SK-N-SH (cell line): ENCODE results near the gene POC1B.

Experiments used
- CTCF ChIP-seq: fragments of 200-600 bp; sonication (generic); IDR thresholded peaks from 2 replicates; pipeline ENCODE4 v1.6.1; 2017; ENCODE audit warnings: antibody characterized with exemption, mild to moderate bottlenecking, moderate library complexity
- EP300 ChIP-seq, 2 experiments: IDR thresholded peaks; 2 replicates each; pipeline versions ENCODE4 v1.4.0 to v1.6.1; 2012; ENCODE audit warnings: borderline replicate concordance in 1 of 2, low read depth in 1 of 2, low read length in 1 of 2
- JUND ChIP-seq: IDR thresholded peaks from 2 replicates; pipeline ENCODE4 v1.4.0; 2012
- RAD21 ChIP-seq: IDR thresholded peaks from 2 replicates; pipeline ENCODE4 v1.6.1; 2012; ENCODE audit warnings: mild to moderate bottlenecking, low read length
- SIN3A ChIP-seq: IDR thresholded peaks from 2 replicates; pipeline ENCODE4 v1.6.1; 2012; ENCODE audit warnings: low read depth, mild to moderate bottlenecking, low read length, moderate library complexity, borderline replicate concordance
- TF ChIP-seq, protein P1 (sequence below): IDR thresholded peaks from 2 replicates; pipeline ENCODE4 v1.6.1; 2012; ENCODE audit warnings: mild to moderate bottlenecking, low read depth, low read length, moderate library complexity

DNA sequence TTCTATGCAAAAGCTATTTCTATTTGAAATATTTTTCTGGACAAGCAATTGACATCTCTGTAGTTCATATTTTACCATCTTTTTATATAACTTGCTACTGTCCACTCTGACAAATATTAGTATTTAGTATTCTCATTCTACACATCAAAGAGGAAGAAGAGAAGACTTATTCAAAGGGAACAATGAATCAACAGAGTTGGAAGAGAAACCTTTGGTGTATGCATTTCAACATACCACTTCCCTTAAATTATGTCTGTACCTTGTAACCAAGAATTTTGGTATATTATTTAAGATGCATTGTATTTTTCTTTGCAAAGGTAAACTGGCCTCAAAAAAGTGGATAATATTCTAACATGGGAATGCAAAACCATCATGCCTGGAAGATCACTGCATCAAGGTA lies 101.5 kb downstream of the POC1B start:
- TF ChIP-seq JUND (no peak), EP300 (IDR thresholded peaks at IDR 0.05; ENCODE audit: borderline replicate concordance in 1 of 2, low read depth in 1 of 2, low read length in 1 of 2) (no peak), SIN3A (no peak), CTCF (no peak), RAD21 (no peak)
- TF ChIP-seq, protein P1, sequence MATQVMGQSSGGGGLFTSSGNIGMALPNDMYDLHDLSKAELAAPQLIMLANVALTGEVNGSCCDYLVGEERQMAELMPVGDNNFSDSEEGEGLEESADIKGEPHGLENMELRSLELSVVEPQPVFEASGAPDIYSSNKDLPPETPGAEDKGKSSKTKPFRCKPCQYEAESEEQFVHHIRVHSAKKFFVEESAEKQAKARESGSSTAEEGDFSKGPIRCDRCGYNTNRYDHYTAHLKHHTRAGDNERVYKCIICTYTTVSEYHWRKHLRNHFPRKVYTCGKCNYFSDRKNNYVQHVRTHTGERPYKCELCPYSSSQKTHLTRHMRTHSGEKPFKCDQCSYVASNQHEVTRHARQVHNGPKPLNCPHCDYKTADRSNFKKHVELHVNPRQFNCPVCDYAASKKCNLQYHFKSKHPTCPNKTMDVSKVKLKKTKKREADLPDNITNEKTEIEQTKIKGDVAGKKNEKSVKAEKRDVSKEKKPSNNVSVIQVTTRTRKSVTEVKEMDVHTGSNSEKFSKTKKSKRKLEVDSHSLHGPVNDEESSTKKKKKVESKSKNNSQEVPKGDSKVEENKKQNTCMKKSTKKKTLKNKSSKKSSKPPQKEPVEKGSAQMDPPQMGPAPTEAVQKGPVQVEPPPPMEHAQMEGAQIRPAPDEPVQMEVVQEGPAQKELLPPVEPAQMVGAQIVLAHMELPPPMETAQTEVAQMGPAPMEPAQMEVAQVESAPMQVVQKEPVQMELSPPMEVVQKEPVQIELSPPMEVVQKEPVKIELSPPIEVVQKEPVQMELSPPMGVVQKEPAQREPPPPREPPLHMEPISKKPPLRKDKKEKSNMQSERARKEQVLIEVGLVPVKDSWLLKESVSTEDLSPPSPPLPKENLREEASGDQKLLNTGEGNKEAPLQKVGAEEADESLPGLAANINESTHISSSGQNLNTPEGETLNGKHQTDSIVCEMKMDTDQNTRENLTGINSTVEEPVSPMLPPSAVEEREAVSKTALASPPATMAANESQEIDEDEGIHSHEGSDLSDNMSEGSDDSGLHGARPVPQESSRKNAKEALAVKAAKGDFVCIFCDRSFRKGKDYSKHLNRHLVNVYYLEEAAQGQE = no peak
